HG03457 (cell line): Measurements from ENCODE around the gene FAM131A.

Source experiments
- ATAC-seq: cut with Tn5 transposase; IDR thresholded peaks from one replicate; pipeline ENCODE4 v1.9.1; 2021; ENCODE audit warnings: moderate number of reproducible peaks; ENCODE audit not compliant: unreplicated experiment

The FAM131A gene

DNA sequence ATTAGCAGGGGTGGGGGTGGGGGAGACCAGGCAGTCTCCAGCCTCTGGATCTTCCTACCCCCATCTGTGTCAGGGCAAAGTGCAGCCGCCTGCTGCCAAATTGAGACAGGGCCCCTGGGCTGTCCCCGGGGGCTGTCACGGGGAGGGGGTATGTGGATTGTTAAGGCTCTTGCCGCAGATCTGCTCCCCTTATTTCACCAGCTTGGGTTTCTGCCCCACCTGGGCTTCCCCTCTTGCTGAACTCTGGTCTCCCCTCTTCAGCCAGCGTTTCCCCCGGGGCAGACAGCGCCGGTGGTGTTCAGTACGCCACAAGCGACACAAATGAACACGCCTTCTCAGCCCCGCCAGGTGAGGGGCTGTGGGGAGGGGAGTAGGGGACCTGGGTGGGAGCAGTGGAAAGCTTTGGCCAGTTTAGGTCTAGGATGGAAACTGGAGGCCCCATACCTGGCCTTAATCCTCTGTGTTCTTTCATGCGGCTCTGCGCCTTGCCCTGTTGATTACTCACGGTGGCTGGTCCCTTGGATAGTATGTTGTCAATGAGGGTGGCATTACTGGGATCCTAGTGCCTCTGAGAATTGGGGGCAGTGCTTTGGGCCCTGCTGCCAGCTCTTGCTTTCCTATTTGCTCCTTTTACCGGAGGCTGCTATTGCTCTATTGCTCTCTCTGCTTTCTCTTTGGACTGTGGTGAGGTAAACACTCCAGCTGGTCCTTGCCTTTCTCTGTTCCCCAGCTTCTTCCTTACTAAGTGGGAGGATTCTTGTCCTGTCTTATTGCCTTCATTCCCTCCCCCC is 21.3 kb upstream of the FAM131A start:
- ATAC-seq, result no peak

DNA sequence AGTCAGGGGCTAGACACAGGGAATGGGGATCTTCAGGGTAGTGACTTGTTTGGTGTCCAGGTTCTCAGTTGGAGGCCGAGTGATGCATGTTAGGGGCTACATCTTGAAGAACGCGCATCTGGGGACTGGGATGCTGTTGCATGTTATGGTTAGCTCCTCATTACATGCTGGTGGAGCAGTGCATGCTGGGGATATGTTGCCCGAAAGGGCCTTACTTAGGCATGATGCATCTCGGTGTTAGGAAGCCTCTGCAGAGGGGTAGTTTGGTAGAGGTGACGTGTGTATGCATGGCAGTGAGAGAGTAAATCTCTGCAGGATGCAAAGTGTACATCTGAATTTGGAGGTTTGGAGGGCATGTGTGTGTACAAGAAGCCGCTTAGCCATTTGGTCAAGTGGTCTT is 20.6 kb upstream of the FAM131A start:
- ATAC-seq, result no peak

DNA sequence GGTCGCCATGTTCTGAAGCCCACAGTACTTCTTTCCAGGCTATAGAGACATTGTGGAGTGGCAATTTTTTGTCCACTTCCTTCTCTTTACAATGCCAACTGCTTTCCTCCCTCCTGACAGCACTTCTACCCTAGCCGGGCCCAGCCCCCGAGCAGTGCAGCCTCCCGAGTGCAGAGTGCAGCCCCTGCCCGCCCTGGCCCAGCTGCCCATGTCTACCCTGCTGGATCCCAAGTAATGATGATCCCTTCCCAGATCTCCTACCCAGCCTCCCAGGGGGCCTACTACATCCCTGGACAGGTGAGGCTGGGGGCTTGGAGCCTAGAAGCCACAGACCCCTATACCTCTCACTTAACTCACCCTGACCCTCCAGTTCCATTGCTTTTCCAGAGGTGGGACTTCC is 20.2 kb upstream of the FAM131A start:
- ATAC-seq, result no peak

DNA sequence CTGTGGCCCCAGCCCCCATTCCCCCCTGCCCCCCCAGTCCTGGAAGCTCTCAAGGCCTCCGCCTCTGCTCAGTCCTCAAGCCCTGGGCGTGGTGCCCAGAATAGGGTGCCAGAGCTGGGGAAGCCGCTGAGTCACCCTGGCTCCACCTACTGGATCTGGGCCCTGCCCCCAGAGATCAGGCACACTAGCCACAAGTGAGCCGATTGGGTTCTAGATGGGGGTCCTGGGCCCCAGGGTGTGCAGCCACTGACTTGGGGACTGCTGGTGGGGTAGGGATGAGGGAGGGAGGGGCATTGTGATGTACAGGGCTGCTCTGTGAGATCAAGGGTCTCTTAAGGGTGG is 17.3 kb upstream of the FAM131A start:
- no peak for ATAC-seq

DNA sequence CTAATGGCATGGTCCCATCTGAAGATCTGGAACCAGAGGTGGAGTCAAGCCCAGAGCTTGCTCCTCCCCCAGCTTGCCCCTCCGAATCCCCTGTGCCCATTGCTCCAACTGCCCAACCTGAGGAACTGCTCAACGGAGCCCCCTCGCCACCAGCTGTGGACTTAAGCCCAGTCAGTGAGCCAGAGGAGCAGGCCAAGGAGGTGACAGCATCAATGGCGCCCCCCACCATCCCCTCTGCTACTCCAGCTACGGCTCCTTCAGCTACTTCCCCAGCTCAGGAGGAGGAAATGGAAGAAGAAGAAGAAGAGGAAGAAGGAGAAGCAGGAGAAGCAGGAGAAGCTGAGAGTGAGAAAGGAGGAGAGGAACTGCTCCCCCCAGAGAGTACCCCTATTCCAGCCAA is 15.7 kb upstream of the FAM131A start:
- no peak for ATAC-seq

DNA sequence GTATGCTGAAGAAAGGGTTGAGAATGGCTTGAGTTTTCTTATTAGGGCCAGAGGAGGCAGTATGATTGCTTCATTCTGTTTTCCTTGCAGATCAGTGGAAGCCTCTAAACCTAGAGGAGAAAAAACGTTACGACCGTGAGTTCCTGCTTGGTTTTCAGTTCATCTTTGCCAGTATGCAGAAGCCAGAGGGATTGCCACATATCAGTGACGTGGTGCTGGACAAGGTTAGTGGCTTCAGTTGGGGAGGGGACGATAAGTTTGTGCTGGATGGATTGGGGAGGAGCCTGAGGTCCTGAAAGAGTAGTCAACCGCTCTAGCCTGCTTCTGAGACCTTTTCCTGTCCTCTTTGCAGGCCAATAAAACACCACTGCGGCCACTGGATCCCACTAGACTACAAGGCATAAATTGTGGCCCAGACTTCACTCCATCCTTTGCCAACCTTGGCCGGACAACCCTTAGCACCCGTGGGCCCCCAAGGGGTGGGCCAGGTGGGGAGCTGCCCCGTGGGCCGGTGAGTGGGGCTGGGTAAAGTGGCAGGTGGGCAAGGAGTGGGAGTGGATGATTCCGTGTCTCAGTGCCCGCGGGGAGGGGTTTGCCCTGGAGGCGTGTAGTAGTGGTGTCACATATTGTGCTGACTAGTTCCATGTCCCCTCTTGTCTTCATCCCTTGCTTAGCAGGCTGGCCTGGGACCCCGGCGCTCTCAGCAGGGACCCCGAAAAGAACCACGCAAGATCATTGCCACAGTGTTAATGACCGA is 14.5 kb upstream of the FAM131A start:
- ATAC-seq, result no peak

DNA sequence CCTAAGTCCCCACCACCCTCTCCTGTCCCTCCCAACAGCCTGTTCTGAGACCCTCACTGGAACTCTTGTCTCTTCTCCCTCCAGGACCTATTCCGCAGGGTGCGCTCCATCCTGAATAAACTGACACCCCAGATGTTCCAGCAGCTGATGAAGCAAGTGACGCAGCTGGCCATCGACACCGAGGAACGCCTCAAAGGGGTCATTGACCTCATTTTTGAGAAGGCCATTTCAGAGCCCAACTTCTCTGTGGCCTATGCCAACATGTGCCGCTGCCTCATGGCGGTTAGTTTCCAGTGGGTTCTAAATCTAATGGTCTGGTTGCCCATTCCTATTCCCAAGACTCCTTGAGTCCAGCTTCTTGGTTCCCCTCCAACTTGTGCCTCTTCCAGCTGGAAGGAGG is 13.7 kb upstream of the FAM131A start:
- no peak for ATAC-seq

DNA sequence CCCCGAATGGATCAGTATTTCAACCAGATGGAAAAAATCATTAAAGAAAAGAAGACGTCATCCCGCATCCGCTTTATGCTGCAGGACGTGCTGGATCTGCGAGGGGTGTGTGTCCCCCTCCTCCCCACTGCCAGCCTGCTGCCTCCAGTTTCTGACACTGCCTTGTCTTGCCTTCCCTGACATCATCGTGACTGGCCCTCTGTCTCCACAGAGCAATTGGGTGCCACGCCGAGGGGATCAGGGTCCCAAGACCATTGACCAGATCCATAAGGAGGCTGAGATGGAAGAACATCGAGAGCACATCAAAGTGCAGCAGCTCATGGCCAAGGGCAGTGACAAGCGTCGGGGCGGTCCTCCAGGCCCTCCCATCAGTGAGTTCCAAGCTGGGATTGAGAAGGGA is 12.1 kb upstream of the FAM131A start:
- no peak for ATAC-seq

DNA sequence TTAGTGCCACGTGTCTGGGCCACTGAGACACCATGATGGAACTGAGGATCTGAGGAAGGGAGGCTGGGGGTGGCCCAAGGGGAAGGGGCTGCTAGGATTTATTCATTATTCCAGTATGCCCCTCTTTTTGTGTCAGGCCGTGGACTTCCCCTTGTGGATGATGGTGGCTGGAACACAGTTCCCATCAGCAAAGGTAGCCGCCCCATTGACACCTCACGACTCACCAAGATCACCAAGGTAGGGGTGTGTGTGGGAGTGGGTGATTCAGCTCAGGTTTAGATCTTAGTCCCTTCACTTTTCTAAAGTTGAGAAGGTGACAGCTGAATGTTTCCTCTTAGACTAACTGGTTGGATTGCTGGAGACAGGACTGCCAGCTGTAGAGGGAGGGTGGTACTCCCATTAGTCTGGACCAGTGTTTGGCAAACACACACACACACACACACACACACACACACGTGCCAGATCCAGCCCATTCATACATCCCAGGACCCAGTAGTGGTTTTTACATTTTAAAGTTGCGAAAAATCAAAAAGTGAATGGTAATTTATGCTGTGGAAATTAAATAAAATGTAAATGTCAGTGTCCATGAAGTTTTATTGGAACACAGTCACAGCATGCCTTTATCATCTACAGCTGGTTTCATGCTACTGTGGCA is 11.6 kb upstream of the FAM131A start:
- ATAC-seq, result no peak

DNA sequence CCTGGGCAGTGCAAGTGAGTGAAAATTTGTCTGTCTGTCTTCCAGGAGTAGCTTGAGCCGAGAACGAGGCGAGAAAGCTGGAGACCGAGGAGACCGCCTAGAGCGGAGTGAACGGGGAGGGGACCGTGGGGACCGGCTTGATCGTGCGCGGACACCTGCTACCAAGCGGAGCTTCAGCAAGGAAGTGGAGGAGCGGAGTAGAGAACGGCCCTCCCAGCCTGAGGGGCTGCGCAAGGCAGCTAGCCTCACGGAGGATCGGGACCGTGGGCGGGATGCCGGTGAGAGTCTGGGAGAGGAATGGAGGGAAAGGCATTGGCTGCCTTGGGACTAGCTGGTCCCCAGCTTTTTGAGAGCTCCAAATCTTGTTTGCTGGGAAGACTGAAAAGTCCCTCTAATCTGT is 10.2 kb upstream of the FAM131A start:
- ATAC-seq, result no peak

DNA sequence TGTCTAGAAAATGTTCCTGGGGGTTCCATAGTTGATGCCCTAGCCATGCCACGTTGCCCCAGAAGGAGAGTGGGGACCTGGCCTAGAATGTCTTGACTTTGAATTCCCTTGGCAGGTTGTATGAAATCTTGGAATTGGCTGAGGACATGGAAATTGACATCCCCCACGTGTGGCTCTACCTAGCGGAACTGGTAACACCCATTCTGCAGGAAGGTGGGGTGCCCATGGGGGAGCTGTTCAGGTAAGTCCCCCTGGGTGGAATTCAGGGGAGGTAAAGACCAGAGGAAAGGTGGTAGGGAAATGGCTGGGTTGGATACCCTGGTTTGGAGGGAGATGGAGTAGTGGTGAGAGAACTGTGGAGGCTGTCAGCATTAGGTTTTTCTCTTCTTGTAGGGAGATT is 8.9 kb upstream of the FAM131A start:
- ATAC-seq, result no peak

DNA sequence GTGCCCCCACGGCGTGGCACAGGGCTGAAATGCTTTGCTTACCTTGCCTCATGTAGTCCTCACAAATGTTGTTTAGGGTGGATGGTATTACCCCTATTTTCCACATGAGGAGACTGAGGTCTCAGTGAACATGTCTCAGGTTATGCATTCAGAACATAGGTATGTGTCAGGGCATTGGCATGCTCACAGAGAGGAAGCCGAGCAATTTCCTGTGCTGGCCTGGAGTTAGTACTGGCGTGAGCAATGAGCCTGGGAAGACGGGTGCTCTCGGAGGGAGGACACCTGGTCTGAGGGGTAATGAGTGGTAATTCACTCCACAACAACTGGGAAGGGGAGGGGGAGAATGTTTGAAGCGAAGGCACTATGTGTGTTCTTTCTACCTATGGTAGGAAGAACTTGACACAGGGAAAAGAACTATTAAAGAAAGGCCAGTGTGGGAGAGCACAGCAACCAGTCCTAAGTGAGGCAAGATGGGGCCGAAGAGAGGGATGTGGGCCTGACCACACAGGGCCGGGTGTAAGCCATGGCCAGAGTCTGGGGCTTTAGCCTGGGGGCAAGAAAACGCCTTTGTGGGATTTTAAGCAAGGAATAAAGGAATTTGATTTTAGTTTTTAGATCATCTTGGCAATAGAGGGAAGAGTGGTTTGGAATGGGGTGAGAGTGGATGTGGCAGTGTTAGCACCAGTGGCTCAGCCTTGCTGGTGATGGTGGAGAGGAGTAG is 4.9 kb upstream of the FAM131A start:
- no peak for ATAC-seq

DNA sequence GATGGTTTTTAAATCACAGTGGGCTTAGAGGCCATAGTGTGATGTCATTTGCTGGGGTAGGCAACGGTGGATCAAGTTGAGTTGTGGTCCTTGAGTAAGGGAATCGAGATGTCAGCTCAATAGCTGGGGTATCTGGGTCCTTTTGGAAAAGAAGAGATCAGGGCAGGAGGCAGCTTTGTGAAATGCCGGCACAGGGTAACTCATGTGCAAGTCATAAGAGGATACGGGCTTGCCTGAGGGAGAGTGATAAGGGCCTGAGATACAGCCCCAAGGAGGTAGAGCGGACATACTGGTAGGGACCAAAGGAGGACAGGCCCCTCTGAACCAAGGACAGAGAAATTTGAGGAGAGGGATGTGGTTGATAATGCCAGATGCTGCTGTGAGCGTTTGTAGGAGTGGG is 4.2 kb upstream of the FAM131A start:
- no peak for ATAC-seq

DNA sequence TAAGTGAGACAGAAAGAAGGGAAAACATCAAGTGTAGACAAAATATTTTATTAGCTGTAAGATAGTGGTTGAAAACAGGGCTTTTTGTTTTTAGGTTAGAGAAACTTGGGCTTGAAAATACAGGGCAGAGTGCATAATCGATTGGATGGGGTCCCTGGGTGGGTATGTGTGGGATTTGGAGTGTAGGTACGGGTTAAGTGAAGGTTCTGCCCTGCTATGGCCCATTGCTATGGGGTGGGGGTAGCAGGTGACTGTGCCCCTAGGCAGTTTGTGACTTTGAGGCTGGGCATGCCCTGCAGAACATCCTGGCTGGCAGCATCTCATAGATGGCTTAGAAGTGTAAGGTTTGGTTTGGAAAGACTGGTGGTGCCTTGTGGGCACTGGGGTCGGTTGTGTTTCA is 3.7 kb upstream of the FAM131A start:
- no peak for ATAC-seq

DNA sequence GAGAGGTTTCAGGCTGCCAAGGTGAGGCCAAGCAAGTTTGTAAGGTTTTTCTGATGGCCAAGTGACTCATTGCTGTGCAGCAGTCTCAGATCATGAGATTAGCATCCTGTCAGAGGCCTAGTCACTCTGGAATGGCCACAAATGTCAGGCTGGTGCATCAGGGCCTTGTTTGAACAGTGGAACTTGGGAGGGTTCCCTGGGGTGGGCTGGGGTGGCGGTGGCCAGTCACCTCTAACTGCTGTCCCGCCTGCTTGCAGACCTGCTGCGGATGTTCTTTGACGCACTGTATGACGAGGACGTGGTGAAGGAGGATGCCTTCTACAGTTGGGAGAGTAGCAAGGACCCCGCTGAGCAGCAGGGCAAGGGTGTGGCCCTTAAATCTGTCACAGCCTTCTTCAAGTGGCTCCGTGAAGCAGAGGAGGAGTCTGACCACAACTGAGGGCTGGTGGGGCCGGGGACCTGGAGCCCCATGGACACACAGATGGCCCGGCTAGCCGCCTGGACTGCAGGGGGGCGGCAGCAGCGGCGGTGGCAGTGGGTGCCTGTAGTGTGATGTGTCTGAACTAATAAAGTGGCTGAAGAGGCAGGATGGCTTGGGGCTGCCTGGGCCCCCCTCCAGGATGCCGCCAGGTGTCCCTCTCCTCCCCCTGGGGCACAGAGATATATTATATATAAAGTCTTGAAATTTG is 2.8 kb upstream of the FAM131A start:
- no peak for ATAC-seq

DNA sequence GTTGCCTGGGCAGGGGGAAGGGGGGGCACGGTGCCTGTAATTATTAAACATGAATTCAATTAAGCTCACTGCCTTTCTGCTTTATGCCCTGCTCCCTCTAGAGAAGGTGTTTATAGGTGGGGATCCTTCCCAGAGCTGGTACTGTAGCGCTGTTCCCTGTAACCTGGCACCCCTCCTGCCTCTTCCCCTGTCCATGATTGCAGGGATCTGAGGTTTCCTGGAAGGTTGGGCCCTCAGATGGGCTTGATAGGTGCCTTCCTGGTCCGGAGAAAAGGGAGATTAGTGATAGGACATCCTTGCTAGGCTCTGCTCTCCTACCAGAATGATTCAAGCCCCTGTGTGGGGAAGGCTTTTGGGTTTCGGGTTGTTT is 2.1 kb upstream of the FAM131A start:
- ATAC-seq, result peak; percentile 5

DNA sequence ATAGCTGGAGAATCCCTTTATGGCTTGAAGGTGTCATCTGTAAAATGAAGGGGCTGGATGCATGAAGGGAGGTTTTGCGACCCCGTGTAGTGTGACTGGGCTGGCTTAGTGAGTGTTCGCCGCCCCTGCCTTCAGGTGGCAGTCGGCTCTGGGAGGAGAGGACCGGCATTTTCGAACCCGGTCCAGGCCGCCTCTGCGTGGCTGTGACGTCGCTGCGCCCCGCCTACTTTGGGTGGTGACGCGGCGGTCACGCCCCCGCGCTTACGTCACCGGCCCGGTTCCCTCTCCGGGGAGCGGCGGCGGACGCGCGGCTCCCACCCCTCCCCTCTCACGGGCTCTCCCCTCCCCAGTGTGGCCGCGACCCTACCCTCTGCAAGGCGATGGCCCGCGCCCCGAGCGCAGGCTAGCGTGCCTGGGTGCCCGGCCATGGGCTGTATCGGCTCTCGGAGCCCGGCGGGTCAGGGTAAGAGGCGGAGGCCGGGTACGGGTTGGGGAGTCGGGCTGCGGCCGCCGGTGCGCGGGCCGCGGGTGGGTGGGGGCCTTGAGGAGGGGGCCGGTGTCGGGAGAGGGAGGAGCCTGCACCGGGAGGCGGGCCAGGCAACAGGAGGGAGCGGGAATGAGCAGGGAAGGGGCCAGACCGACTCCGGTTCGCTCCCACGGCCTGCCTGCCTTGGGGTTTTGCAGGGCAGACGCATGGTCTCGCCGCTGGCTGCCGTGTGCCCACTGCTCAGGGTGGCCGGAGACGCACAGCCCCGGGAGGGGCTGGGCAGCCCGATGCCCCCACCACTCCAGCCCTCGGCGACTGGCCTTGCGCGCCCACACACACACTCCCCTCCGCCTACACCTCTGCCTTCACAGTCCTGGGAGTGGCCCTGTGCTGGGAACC is 1.5 kb upstream of the FAM131A start:
- ATAC-seq, result peak; percentile 56

DNA sequence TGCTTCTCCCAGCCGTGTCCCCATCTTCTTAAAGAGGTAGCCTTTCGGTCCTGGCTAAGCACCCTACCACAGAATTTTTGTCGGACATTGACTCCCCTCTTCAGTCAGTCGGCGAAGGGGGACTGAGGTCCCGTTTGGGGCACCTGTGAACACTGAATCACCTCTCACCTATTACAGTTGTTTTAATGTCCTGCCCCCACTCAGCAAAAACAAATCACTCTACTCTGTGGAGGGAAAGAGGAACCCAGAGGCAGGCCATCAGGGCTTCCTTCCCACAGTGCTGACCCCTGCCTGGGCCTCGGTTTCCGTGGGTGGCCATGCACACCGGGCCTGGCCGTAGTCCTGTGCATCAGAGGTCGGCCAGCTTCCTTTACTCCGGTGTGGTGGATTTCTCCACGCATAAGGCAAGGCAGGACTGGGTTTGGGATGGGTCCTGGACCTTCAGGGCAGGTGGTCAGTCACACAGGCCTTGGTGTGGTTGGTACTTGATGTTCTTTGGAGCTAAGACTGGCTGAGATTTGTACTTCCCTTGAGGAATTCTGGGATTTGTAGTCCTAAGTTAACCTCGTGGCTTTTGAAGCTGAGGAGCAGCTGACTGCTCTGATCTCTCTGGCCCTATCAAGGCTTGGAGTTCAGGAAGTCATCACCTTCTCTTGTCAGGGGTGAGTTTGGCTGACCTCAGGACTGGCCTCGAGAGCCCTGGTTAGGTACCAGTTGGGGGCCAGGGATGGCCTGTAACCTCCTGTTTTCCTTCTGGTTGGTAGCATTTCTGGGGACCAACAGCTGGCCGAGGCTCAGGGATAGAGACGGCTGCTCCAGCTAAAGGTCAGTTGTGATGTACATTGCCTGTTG is 627 bp upstream of the FAM131A start:
- no peak for ATAC-seq

DNA sequence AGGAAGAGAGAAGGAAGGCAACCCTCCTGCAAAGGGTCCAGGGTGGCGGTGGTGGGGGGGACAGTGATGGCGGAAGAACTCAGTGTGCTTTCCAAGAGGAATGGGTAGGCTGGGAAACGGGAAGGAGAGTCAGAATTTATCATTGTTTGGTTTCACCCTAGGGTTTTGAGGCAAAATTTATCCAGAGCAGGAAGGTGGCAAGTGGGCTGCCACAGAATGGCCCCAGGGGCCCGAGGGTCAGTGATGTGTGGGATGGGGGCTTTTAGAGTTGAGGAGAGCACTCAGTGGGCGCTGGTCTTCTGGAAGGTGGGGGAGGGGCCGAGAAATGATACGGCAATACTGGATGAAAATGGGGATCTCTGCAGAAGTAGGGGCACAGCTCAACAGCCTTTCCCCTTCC is 581 bp downstream of the FAM131A start:
- ATAC-seq, result no peak
